Measurements from ENCODE around the gene EHD2.
"Not testable (repeated sequence)": the region's sequence is repeated elsewhere in the genome, so short reads cannot be mapped to it uniquely, and the experiment has no call there.

Gene EHD2

GRCh38 chr19:47768604-47769003 is 55.4 kb downstream of the EHD2 start:
- DNase-seq (ENCODE audit: low read depth in 2 of 2), result no peak

GRCh38 chr19:47769534-47769933 is 56.3 kb downstream of the EHD2 start:
- no peak for DNase-seq (ENCODE audit: low read depth in 2 of 2)

GRCh38 chr19:47771291-47771690 is 58.1 kb downstream of the EHD2 start:
- not testable (repeated sequence) for DNase-seq (ENCODE audit: low read depth in 2 of 2)

DNA sequence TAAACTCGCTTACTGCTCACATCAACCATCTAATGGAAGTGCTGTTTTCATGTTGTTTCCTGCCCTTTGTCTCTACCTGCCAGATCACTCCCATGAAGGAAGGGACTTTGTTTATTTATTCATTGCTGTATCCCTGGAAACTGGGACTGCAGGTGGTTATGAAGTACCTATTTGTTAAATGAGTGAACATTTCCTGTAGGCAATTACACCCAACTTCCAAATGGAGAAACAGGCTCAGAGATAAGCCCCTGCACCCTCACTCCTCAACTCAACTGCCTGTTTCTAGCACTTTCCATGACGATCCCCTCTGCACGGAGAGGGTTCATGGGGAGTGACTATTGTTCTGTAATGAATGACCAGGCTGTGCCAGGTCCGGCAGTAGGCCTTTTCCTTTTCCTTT is 63.3 kb downstream of the EHD2 start:
- no peak for DNase-seq (ENCODE audit: low read depth in 2 of 2)

DNA sequence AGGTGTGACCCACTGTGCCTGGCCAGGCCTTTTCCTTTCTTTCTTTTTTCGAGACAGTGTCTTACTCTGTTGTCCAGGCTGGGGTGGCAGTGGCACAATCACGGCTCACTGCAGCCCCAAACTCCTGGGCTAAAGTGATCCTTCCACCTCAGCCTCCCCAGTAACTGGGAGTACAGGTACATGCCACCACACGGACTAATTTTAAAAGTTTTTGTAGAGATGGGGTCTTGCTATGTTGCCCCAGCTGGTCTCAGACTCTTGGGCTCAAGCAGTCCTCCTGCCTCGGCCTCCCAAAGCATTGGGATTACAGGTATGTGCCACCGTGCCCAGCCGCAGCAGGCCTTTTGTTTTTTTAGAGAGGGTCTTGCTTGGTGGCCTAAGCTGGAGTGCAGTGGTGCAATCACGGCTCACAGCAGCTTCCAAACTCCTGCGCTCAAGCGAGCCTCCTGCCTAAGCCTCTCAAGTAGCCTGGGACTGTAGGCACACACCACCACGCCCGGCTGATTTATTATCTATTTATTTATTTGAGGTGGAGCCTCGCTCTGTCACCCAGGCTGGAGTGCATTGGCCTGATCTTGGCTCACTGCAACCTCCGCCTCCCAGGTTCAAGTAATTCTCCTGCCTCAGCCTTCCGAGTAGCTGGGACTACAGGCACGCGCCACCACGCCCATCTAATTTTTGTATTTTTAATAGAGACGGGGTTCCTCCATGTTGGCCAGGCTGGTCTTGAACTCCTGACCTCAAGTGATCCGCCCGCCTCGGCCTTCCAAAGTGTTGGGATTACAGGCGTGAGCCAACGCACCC is 64.2 kb downstream of the EHD2 start:
- DNase-seq (ENCODE audit: low read depth in 2 of 2), result not testable (repeated sequence)

- peak; percentile 62 to 64 for DNase-seq (ENCODE audit: low read depth in 2 of 2)
Observed at GRCh38 chr19:47778049-47778953, 65.1 kb downstream of the EHD2 start, which contains the start of gene SELENOW. TSS of gene SELENOW (plus strand) at chr19:47778703. CDS start at chr19:47778786, 83 bp downstream.

- no peak for DNase-seq (ENCODE audit: low read depth in 2 of 2)
Observed at GRCh38 chr19:47778954-47779351, 65.7 kb downstream of the EHD2 start.

GRCh38 chr19:47779524-47780214 is 66.4 kb downstream of the EHD2 start:
- DNase-seq (ENCODE audit: low read depth in 2 of 2), result no peak

- DNase-seq (ENCODE audit: low read depth in 2 of 2), result no peak
Observed at GRCh38 chr19:47780215-47780551, 67.0 kb downstream of the EHD2 start.

- DNase-seq (ENCODE audit: low read depth in 2 of 2), result no peak
Observed at GRCh38 chr19:47781590-47782262, 68.5 kb downstream of the EHD2 start.

DNA sequence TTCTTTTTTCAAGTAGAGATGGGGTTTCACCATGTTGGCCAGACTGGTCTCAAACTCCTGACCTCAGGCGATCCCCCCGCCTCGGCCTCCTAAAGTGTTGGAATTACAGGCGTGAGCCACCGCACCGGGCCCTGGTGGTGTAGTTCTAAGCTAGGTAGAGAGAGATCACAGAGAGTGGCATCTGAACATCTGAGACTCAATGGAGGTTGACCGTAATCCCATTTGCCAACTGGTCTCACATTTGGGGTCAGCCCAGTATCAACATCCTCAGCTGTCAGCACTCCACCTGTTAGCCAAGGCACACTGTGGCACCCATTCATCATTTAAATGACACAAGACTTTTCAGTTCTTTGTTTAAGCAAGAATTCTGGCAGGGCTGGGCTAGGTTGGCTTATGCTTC is 73.3 kb downstream of the EHD2 start:
- DNase-seq (ENCODE audit: low read depth in 2 of 2), result no peak

DNA sequence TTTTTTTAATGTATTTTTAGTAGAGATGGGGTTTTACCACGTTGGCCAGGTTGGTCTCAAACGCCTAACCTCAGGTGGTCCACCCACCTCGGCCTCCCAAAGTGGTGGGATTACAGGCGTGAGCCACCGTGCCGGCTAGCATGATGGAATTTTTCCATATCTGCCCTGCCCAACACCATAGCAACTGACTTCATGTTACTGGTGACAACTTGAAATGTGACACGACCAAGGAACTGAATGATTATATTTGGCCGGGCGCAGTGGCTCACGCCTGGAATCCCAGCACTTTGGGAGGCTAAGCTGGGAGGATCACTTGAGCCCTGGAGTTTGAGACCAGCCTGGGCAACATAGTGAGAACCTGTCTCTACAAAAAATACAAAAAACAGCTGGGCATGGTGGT is 74.1 kb downstream of the EHD2 start:
- not testable (repeated sequence) for DNase-seq (ENCODE audit: low read depth in 2 of 2)

- not testable (repeated sequence) for DNase-seq (ENCODE audit: low read depth in 2 of 2)
Observed at GRCh38 chr19:47789811-47790210, 76.6 kb downstream of the EHD2 start.

DNA sequence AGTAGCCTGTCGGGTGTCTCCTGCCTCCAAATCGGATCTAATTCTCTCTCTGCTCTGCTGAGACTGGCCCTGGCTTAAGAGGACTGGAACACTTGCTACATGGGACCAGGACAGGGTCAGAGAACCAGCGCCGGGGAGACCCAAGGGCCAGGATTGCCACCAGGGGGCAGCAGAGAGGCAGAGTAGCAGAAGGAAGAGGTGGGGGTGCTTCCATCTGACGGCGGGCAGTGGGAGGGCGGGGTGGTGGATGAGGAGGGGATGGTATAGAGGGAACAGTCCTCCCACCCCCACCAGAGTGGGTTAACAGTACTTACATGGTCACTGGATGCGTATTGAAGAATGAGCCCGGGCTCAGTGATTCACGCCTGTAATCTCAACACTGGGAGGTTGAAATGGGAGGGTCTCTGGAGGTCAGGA is 77.2 kb downstream of the EHD2 start:
- peak; percentile 86 to 90 for DNase-seq (ENCODE audit: low read depth in 2 of 2)

GRCh38 chr19:47792616-47793015 is 79.4 kb downstream of the EHD2 start:
- DNase-seq (ENCODE audit: low read depth in 2 of 2), result no peak

Data from activated CD4-positive, alpha-beta T cell treated with anti-CD3 and anti-CD28 coated beads for 24 hours (primary cell).